ENCODE results near the gene DAZAP2. TPM values are rescaled to one million over a fixed set of nuclear protein-coding genes. Genes with fewer than 3 reads are reported as not detected.
A peak's percentile ranks its signal among the peaks of the same experiment; 100 is the strongest.

DAZAP2 gene
- total and polyA plus RNA-seq, 5 donors: 135 to 176 (median 166) TPM

DNA sequence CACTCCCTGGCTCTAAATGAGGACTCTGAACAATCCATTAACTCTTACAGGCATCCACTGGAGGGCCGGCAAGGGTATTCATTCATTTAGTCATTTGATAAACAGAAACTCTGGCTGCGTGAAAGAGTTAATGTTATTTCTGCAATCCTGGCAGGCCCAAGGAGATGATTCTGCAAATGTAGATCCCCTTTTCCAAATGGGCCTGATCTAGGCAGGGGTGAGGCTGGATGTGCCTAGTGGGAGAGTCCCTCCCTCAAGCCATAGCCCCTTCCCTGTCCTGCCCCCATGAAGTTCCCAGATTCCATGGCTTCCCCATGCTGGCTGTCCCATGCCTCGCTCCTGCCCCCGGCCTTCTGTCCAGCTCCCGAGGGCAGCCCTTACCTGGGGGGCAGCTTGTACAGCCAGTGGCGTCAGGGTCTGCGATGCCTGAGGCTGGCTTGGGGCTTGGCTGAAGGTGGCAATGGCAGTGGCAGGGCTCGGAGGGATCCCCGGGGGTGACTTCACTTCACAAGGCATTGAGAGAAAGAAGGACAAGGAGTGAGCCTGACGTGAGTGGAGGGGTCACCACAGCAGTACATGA is 39.2 kb upstream of the DAZAP2 start:
- 90% methylated on average over 10 of the region's 10 CpGs for WGBS
- no peaks in the 10 kb centered on the region for H3K4me1 ChIP-seq (ENCODE audit: control insufficient read depth, insufficient read depth, low read length)
- intact Hi-C loops (cut with DNase I): no loop called here
- no peak overlapping the region for H3K4me3 ChIP-seq (ENCODE audit: low read length)
- DNase-seq: no peak
- no peaks in the 10 kb centered on the region for H3K9me3 ChIP-seq (ENCODE audit: control insufficient read depth, low read length)
- H3K27ac ChIP-seq (ENCODE audit: low read length): no peak overlapping the region
- ATAC-seq: no peak
- no peaks in the 10 kb centered on the region for H3K27me3 ChIP-seq (ENCODE audit: control insufficient read depth, insufficient read depth)

GRCh38 chr12:51200156-51200555 is 38.5 kb upstream of the DAZAP2 start:
- intact Hi-C loops (cut with DNase I): no loop called here
- no peaks in the 10 kb centered on the region for H3K4me1 ChIP-seq (ENCODE audit: control insufficient read depth, insufficient read depth, low read length)
- H3K4me3 ChIP-seq (ENCODE audit: low read length): no peak overlapping the region
- ATAC-seq: no peak
- no peak for DNase-seq
- H3K27ac ChIP-seq (ENCODE audit: low read length): no peak overlapping the region
- H3K27me3 ChIP-seq (ENCODE audit: control insufficient read depth, insufficient read depth): no peaks in the 10 kb centered on the region
- H3K9me3 ChIP-seq (ENCODE audit: control insufficient read depth, low read length): no peaks in the 10 kb centered on the region
- 90% methylated on average over 7 of the region's 7 CpGs for WGBS

DNA sequence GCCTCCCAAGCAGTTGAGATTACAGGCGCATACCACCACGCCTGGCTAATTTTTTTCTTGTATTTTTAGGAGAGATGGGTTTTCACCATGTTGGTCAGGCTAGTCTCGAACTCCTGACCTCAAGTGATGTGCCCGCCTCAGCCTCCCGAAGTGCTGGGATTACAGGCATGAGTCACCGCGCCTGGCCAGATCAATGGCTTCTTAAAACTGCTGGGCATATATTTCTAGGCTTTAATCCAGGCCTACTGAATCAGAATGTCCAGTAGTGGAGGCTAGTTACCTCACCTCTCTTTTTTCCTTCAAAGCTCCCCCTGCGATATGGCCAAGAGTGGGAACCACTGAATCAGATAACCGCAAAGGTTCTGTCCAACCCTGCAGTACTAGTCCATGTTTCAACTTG is 37.8 kb upstream of the DAZAP2 start:
- no peaks in the 10 kb centered on the region for H3K9me3 ChIP-seq (ENCODE audit: control insufficient read depth, low read length)
- ATAC-seq (no peak), DNase-seq (no peak)
- H3K4me1 ChIP-seq (ENCODE audit: control insufficient read depth, insufficient read depth, low read length): no peaks in the 10 kb centered on the region
- no peak overlapping the region for H3K4me3 ChIP-seq (ENCODE audit: low read length)
- no peaks in the 10 kb centered on the region for H3K27me3 ChIP-seq (ENCODE audit: control insufficient read depth, insufficient read depth)
- WGBS: 95% methylated on average over 9 of the region's 9 CpGs
- no peak overlapping the region for H3K27ac ChIP-seq (ENCODE audit: low read length)
- intact Hi-C loops (cut with DNase I): no loop called here

- no peak for ATAC-seq
- intact Hi-C loops (cut with DNase I): no loop called here
- WGBS: 91% methylated on average over 5 of the region's 5 CpGs
- Histone ChIP-seq H3K27ac (ENCODE audit: low read length) (no peak overlapping the region), H3K27me3 (ENCODE audit: control insufficient read depth, insufficient read depth) (no peaks in the 10 kb centered on the region), H3K4me1 (ENCODE audit: control insufficient read depth, insufficient read depth, low read length) (no peaks in the 10 kb centered on the region), H3K9me3 (ENCODE audit: control insufficient read depth, low read length) (no peaks in the 10 kb centered on the region), H3K4me3 (ENCODE audit: low read length) (no peak overlapping the region)
- DNase-seq: no peak
These were observed 35.9 kb upstream of the DAZAP2 start for GRCh38 chr12:51202718-51203117.

- ATAC-seq: no peak
- intact Hi-C loops (cut with DNase I): no loop called here
- Histone ChIP-seq H3K9me3 (ENCODE audit: control insufficient read depth, low read length) (no peaks in the 10 kb centered on the region), H3K27me3 (ENCODE audit: control insufficient read depth, insufficient read depth) (no peaks in the 10 kb centered on the region), H3K4me1 (ENCODE audit: control insufficient read depth, insufficient read depth, low read length) (no peaks in the 10 kb centered on the region), H3K4me3 (ENCODE audit: low read length) (no peak overlapping the region), H3K27ac (ENCODE audit: low read length) (no peak overlapping the region)
- WGBS: 93% methylated on average over 6 of the region's 6 CpGs
- DNase-seq: no peak
These were observed 33.3 kb upstream of the DAZAP2 start for GRCh38 chr12:51205350-51205749.

GRCh38 chr12:51208016-51208660 is 30.5 kb upstream of the DAZAP2 start:
- WGBS: 94% methylated on average over 7 of the region's 7 CpGs
- Histone ChIP-seq H3K4me1 (ENCODE audit: control insufficient read depth, insufficient read depth, low read length) (no peaks in the 10 kb centered on the region), H3K27ac (ENCODE audit: low read length) (no peak overlapping the region), H3K9me3 (ENCODE audit: control insufficient read depth, low read length) (no peaks in the 10 kb centered on the region), H3K4me3 (ENCODE audit: low read length) (no peak overlapping the region), H3K27me3 (ENCODE audit: control insufficient read depth, insufficient read depth) (no peaks in the 10 kb centered on the region)
- ATAC-seq: no peak
- DNase-seq: no peak
- intact Hi-C loops (cut with DNase I): no loop called here

DNA sequence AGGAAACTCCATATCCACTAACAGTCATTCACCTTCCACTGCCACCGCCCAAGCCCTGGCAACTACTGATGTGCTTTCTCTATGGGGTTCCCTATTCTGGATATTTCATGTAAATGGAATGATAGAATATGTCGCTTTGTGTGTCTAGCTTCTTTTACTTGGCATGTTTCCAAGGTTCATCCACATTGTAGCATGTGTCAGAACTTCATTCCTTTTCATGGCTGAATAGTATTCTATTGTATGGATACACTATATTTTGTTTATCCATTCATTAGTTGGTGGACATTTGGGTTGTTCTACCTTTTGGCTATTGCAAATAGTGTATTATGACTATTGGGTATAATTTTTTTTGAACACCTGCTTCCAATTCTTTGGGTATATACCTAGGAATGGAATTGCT is 29.4 kb upstream of the DAZAP2 start:
- no peaks in the 10 kb centered on the region for H3K9me3 ChIP-seq (ENCODE audit: control insufficient read depth, low read length)
- H3K4me3 ChIP-seq (ENCODE audit: low read length): no peak overlapping the region
- H3K27me3 ChIP-seq (ENCODE audit: control insufficient read depth, insufficient read depth): no peaks in the 10 kb centered on the region
- DNase-seq: no peak
- ATAC-seq: no peak
- no peaks in the 10 kb centered on the region for H3K4me1 ChIP-seq (ENCODE audit: control insufficient read depth, insufficient read depth, low read length)
- H3K27ac ChIP-seq (ENCODE audit: low read length): no peak overlapping the region
- 95% methylated on average over 2 of the region's 2 CpGs for WGBS
- intact Hi-C loops (cut with DNase I): no loop called here

DNA sequence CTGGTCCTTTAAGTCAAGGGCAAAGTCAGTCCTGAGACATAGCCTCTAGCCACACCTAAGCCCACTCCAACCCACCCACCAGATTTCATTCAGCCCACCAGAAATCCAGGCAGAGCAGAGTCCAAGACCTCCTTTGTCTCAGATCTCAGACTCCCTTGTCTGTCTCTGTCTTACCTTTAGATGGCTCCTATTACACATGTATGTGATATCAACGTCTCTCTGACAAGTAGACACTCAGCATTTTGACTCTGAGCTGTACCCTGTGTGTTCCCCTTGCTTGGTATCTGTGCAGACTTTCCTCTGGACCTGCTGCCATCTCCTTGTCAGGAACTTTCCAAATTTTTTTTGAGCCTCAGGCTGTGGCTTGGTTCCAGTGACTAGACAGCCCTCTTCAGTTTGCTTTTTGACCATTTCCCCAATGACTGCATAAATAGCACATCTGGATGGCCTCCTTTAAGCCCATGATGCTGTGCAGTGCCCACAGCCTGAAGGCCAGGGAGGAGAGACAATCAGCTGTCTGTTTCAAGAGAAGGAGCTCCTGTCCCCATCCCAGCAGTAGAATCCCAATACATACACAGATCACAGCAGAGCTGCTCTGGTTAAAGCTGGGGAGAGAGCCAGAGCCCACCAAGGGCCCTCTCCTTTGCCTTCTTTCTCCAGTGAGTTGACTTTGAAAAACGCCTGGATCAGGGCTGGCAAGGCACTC is 27.8 kb upstream of the DAZAP2 start:
- ATAC-seq (no peak), DNase-seq (no peak)
- H3K9me3 ChIP-seq (ENCODE audit: control insufficient read depth, low read length): no peaks in the 10 kb centered on the region
- intact Hi-C loops (cut with DNase I): no loop called here
- 74% methylated on average over 2 of the region's 2 CpGs for WGBS
- no peak overlapping the region for H3K27ac ChIP-seq (ENCODE audit: low read length)
- H3K4me1 ChIP-seq (ENCODE audit: control insufficient read depth, insufficient read depth, low read length): no peaks in the 10 kb centered on the region
- no peak overlapping the region for H3K4me3 ChIP-seq (ENCODE audit: low read length)
- no peaks in the 10 kb centered on the region for H3K27me3 ChIP-seq (ENCODE audit: control insufficient read depth, insufficient read depth)

- intact Hi-C loops (cut with DNase I): no loop called here
- H3K27ac ChIP-seq (ENCODE audit: low read length): no peak overlapping the region
- no peaks in the 10 kb centered on the region for H3K9me3 ChIP-seq (ENCODE audit: control insufficient read depth, low read length)
- no peaks in the 10 kb centered on the region for H3K27me3 ChIP-seq (ENCODE audit: control insufficient read depth, insufficient read depth)
- peaks cover 3% of the 10 kb centered on the region for H3K4me1 ChIP-seq (ENCODE audit: control insufficient read depth, insufficient read depth, low read length)
- no peak for DNase-seq
- WGBS: 97% methylated on average over 5 of the region's 5 CpGs
- no peak overlapping the region for H3K4me3 ChIP-seq (ENCODE audit: low read length)
- ATAC-seq: no peak
These were observed 23.7 kb upstream of the DAZAP2 start for GRCh38 chr12:51214895-51215294.

DNA sequence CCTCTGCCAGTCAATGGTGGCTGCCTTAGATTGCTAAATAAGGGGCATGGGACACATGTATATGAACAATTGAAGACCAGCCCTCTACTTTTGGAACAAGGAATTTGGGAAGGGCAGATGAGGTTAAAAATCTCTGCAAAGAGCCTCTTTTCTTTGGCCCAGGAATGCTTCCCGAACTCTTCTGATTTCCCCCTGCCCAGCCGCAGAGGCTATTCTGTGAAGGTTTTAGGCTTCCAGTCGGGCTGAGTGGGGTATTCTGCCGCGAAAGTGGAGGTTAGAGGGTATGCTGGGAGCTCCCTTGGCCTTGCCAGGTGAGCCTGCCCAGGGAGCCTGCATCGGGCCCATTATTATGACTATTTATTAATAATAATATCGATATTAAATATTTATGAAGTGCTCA is 22.0 kb upstream of the DAZAP2 start:
- peaks cover 3% of the 10 kb centered on the region for H3K4me1 ChIP-seq (ENCODE audit: control insufficient read depth, insufficient read depth, low read length)
- no peak overlapping the region for H3K27ac ChIP-seq (ENCODE audit: low read length)
- WGBS: 32% methylated on average over 7 of the region's 7 CpGs
- no peaks in the 10 kb centered on the region for H3K9me3 ChIP-seq (ENCODE audit: control insufficient read depth, low read length)
- H3K4me3 ChIP-seq (ENCODE audit: low read length): peak overlapping the region; percentile 100
- no peaks in the 10 kb centered on the region for H3K27me3 ChIP-seq (ENCODE audit: control insufficient read depth, insufficient read depth)
- no peak for DNase-seq
- intact Hi-C loops (cut with DNase I): no loop called here
- ATAC-seq: no peak

DNA sequence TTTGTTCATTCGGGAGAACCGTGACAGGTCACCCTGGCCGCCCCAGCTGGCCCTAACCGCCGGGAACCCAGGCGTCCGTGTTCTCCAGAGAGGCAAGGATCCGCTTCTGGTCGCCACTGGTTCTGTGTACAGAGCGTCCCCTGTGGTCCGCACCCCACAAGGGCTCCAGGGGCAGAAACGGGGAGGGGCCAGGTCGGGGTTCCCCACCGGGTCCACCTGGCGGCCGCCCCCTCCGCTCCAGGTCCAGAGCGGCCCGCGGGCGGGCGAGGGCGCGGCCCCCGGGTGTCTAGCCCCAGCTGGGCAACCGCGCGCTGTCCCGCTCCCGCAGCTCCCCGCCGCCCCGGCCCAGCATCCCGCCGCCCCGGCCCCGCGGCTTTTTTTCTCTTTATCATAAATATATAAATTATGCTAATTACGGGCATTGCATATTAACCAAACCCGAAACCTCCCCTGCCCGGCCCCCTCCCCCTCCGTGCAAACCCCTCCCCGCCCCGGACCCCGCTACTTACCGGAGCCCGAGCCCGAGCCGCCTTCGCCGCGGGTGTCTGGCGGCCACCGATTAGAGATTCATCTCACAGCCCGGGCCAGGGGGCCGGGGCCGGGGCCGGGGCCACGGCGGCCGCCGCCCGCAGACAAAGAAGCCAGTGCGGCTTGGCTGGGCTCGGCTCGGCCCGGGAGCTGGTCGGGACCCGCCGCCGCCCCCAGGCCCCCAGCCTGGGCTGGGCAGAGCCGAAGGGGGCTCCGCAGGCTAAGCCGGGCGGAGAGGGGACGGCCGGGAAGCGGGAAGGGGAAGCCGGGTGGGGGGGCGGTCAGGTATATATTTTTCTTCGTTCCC is 21.3 kb upstream of the DAZAP2 start:
- intact Hi-C loops (cut with DNase I): no loop called here
- H3K4me1 ChIP-seq (ENCODE audit: control insufficient read depth, insufficient read depth, low read length): peaks cover 3% of the 10 kb centered on the region
- no peaks in the 10 kb centered on the region for H3K27me3 ChIP-seq (ENCODE audit: control insufficient read depth, insufficient read depth)
- WGBS: 1% methylated on average over 81 of the region's 81 CpGs
- peak overlapping the region; percentile 100 for H3K4me3 ChIP-seq (ENCODE audit: low read length)
- peak; percentile 59 to 84 (median 81) for DNase-seq
- peak overlapping the region; percentile 91 for H3K27ac ChIP-seq (ENCODE audit: low read length)
- peak; percentile 63 to 74 for ATAC-seq
- H3K9me3 ChIP-seq (ENCODE audit: control insufficient read depth, low read length): no peaks in the 10 kb centered on the region

All from right cardiac atrium (tissue), 5 donors.